CD4-positive, alpha-beta T cell treated with Interleukin-15 for 4 hours (primary cell): ENCODE results near the gene MAN1B1.

ENCODE experiments used
- DNase-seq: peaks from one replicate; pipeline ENCODE4 v3.0.0-alpha.2; 2020; ENCODE audit warnings: low spot score

Gene MAN1B1

DNA sequence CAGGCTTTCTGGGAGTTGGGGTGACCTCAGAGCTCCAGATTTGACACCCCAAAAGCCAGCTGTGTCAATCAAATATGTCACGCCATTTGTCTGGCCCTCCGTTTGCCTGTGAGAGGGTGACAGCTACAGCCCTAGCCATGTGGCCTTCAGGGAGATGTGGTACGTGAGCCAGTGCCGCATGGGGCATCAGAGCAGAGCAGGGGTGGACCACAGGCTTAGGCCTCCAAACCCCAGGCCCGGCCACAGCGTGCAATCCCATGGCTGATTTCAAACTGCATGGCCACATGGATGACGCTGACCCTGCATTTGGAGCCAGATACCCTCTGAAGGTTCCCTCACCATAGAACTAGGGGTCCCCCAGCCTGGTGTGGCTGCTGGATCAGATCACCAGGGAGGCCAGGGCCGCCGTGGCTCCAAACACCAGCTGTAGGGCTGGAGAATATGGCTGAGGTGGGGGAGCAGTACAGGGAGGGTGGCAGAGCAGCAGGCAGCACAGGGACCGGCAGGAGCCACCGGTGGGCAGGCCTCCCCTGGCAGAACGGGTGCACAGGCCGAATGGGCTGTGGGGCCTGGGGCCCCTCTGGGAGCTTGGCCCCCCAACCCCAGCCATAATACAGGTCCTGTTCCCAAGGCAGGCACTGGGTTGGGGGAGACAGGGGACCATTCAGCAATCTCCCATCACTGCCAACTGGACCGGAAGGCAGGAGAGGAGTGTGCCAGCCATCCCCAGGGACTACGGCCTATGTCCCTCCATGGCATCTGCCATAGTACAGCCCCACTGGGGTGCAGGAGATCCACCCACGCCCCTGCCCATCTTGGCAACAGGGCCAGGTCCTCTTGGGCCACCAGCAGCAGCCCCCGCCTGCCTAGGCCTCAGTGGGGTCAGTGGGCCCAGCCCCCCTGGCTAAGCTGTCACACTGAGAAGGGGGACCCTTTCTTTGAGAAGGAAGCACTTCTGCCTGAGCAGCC, 18.0 kb upstream of the MAN1B1 start:
- no peak for DNase-seq

- no peak for DNase-seq
Observed at GRCh38 chr9:137069508-137070091, 17.2 kb upstream of the MAN1B1 start.

- DNase-seq, result peak; percentile 82
Observed at GRCh38 chr9:137070201-137070905, 16.4 kb upstream of the MAN1B1 start, which contains the start of gene SAPCD2. Gene SAPCD2, minus strand, starts transcription at chr9:137070557. Its CDS starts 97 bp downstream, at chr9:137070460.

DNA sequence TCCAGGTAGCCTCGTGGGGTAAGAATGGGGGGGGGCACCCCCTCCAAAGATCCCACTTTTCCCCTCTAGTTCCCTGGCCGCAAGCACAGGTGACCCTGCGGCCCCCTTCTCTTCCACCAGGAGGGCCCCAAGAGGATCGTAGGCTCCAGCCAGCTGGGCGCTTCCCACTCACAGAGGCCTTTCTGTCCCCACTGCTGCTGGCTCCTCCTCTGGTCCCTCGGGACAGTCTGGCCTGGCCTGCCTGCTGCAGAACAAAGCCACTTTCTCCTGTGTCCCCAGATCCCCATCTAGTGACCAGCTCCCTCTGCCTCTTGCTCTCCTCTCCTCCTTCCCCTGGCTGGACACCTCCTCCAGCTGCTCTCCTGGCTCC, 15.9 kb upstream of the MAN1B1 start:
- no peak for DNase-seq

DNA sequence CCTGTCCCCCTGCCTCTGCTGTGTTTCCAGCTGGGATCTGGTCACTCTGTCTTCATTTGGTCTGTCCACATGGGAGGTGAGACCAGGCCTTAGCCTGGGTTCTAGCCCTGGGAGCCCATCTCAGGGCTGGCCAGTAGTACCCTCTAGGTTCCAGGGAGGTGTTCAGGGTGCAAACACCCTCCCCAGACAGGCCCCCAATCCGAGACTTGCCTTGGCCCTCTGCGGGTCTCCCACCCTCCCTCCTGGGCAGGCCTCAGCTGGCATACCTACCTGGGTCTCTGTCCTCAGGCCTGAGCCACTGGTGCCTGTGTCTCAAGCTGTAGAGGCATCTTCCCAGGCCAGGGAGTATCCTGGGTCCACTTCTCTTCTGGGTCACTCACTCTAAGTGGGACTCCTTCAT, 15.5 kb upstream of the MAN1B1 start:
- no peak for DNase-seq

DNA sequence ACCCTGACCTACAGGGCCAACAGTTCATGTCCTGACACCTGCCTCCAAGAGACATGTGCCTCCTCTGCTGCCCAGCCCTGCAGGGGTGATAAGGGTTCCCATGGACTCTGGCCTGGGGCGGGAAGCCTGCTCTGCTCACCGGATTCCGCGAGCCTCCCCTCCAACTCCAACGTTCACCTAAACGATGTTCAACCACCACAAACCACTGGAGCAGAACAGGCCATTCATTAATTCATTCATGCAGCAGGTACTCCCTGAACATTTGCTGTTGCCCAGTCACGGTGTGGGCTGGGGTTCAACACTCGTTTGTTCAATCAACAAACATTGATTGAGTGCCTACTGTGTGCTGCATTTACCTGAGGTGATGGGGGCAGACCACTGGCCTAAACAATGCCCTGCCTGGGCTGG, 12.8 kb upstream of the MAN1B1 start:
- DNase-seq, result no peak

GRCh38 chr9:137074657-137075274, 12.0 kb upstream of the MAN1B1 start:
- no peak for DNase-seq

GRCh38 chr9:137075275-137075775, 11.5 kb upstream of the MAN1B1 start:
- no peak for DNase-seq

DNA sequence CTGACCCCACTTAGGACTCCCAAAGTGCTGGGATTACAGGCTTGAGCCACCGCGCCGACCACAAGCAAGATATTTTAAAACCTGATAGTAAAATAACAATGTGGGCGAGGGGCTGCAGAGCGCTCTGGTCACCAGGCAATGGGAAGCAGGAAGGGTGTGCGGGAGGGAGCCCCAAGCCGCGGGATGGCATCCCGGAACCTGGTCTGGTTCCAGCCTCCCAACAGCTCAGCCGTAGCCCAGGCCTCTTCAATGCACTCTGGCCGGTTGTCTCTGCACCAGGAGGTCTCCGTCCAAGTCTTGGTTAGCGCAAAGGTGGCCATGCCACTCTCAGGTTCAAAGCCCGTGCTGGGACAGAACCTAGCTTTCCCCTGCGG, 10.2 kb upstream of the MAN1B1 start:
- DNase-seq, result no peak

- DNase-seq, result peak; percentile 39
Observed at GRCh38 chr9:137077010-137077747, 9.6 kb upstream of the MAN1B1 start, which contains the start of gene UAP1L1. Gene UAP1L1, plus strand, starts transcription at chr9:137077517. Its CDS starts 16 bp downstream, at chr9:137077533.

- peak; percentile 50 for DNase-seq
Observed at GRCh38 chr9:137077758-137078693, 8.8 kb upstream of the MAN1B1 start.

DNA sequence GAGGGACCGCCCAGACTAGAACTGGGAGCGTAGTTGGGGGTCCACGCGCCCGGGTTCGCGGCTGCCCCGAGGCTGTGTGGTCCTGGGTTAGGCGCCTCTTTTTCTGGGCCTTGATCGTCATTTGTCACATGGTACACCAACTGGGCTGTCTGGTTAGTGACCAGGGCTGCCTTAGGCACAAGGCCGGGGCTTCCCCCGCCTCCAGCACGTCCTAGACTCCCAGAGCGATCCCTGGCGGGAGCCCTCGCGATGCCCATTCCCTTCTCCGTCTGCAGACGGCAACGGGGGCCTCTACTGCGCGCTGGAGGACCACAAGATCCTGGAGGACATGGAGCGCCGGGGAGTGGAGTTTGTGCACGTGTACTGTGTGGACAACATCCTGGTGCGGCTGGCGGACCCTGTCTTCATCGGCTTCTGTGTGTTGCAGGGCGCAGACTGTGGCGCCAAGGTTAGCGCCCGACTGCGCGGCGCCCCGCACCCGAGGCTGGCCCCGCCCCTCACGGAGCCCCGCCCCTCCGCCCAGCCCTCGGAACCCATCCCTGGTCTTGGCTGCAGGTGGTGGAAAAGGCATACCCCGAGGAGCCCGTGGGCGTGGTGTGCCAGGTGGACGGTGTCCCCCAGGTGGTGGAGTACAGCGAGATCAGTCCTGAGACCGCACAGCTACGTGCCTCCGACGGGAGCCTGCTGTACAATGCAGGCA, 7.9 kb upstream of the MAN1B1 start:
- no peak for DNase-seq

- DNase-seq, result no peak
Observed at GRCh38 chr9:137079401-137079787, 7.4 kb upstream of the MAN1B1 start.

GRCh38 chr9:137080260-137081122, 6.3 kb upstream of the MAN1B1 start:
- no peak for DNase-seq

DNA sequence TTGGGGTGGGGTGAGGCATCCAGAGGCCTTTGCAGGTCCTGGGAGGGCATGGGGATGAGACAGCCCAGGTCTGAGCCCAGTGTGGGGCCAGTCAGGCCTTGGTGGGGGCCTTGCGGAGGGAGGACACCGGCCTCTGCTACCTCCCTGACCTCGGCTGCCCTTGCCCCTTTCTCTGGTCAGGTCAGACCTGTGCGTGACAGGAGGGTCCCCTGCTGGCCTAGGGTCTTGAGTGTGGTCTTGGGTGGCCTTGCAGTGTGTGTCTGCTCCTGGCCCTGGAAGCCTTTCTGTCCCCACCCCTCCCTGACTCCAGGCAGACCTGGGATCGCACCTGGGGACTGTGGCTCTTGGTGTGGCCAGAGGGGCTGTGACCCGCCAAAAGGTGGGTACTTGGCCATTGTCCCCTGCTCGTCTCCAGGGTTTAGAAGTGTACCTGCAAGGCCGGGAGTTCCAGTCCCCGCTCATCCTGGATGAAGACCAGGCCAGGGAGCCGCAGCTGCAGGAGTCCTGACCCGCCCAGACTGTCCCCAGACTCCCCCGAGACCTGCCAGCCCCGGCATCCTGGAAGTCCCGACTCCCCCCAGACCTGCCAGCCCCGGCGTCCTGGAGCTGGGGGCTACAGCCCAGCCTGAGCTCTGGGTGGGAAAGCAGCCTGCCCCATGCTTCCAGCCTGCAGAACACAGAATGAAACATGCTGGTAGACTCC, 4.4 kb upstream of the MAN1B1 start:
- DNase-seq, result no peak

GRCh38 chr9:137082925-137083290, 3.9 kb upstream of the MAN1B1 start:
- no peak for DNase-seq

DNA sequence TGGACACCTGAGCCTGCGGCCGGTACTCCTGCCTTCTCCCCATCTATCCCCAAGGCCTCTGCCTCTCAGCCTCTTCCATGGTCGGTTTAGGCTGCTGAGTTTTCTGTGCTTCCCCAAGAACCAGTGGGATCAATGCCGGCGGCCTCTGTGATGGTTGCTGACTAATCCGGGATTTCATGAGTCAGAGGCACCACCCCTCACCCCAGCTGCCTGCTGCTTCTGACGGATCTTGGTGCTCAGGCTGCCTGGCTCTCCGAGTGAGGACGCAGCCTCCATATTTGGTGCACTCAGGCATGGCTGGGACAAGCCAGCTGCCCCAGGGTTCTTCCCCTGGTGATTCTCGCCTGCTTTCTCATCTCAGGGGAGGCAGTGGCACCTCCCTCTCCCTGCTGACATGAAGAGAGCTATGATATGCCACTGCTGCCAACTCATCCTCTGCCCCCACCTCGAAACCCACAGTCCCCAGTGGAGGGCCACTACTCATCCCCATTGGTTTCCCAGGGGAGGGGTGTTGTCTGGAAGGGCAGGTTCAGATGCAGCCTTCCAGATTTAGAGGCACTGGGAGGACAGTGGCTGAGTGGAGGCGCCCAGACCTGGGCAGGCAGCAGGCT, 3.3 kb upstream of the MAN1B1 start:
- no peak for DNase-seq

- DNase-seq, result no peak
Observed at GRCh38 chr9:137084526-137084925, 2.3 kb upstream of the MAN1B1 start.
